Measurements from ENCODE around the gene FRMD3.
"Not testable (repeated sequence)": the region's sequence is repeated elsewhere in the genome, so short reads cannot be mapped to it uniquely, and the experiment has no call there.

Gene FRMD3

GRCh38 chr9:83384214-83384613 lies 154.0 kb downstream of the FRMD3 start:
- DNase-seq, result no peak

GRCh38 chr9:83383034-83383433 lies 155.2 kb downstream of the FRMD3 start:
- DNase-seq, result no peak

GRCh38 chr9:83382421-83382820 lies 155.8 kb downstream of the FRMD3 start:
- no peak for DNase-seq

- DNase-seq, result no peak
Measured at GRCh38 chr9:83379045-83379444, 159.2 kb downstream of the FRMD3 start.

GRCh38 chr9:83372957-83373356 lies 165.2 kb downstream of the FRMD3 start:
- DNase-seq, result no peak

- DNase-seq, result no peak
Measured at GRCh38 chr9:83367326-83367725, 170.9 kb downstream of the FRMD3 start.

- no peak for DNase-seq
Measured at GRCh38 chr9:83362341-83362995, 175.7 kb downstream of the FRMD3 start.

- no peak for DNase-seq
Measured at GRCh38 chr9:83359039-83359438, 179.2 kb downstream of the FRMD3 start.

GRCh38 chr9:83358493-83358892 lies 179.7 kb downstream of the FRMD3 start:
- DNase-seq, result not testable (repeated sequence)

GRCh38 chr9:83355729-83356151 lies 182.5 kb downstream of the FRMD3 start:
- DNase-seq, result no peak

- no peak for DNase-seq
Measured at GRCh38 chr9:83355024-83355444, 183.2 kb downstream of the FRMD3 start.

GRCh38 chr9:83349031-83349430 lies 189.2 kb downstream of the FRMD3 start:
- DNase-seq, result no peak

GRCh38 chr9:83346655-83347420 lies 191.4 kb downstream of the FRMD3 start:
- DNase-seq, result no peak

- no peak for DNase-seq
Measured at GRCh38 chr9:83343366-83343999, 194.7 kb downstream of the FRMD3 start.

- no peak for DNase-seq
Measured at GRCh38 chr9:83342731-83343130, 195.5 kb downstream of the FRMD3 start.

GRCh38 chr9:83342006-83342405 lies 196.2 kb downstream of the FRMD3 start:
- DNase-seq, result no peak

GRCh38 chr9:83340451-83340850 lies 197.8 kb downstream of the FRMD3 start:
- DNase-seq, result no peak

- no peak for DNase-seq
Measured at GRCh38 chr9:83339435-83339834, 198.8 kb downstream of the FRMD3 start.

- no peak for DNase-seq
Measured at GRCh38 chr9:83336706-83337105, 201.5 kb downstream of the FRMD3 start.

GRCh38 chr9:83334320-83334719 lies 203.9 kb downstream of the FRMD3 start:
- peak; percentile 47 for DNase-seq

GRCh38 chr9:83330207-83331196 lies 207.7 kb downstream of the FRMD3 start:
- DNase-seq, result no peak

- DNase-seq, result no peak
Measured at GRCh38 chr9:83327750-83328622, 210.2 kb downstream of the FRMD3 start.
